GM21423 (cell line): ENCODE measurements around the gene ELOVL2.
A peak's percentile ranks its signal among the peaks of the same experiment; 100 is the strongest.
"Not testable (repeated sequence)": the region's sequence is repeated elsewhere in the genome, so short reads cannot be mapped to it uniquely, and the experiment has no call there.

ENCODE experiments used
- ATAC-seq: cut with Tn5 transposase; IDR thresholded peaks from one replicate; pipeline ENCODE4 v1.9.1; 2021; ENCODE audit warnings: mild to moderate bottlenecking, moderate library complexity; ENCODE audit not compliant: unreplicated experiment

Gene ELOVL2

GRCh38 chr6:10989587-10989986, 54.5 kb downstream of the ELOVL2 start:
- no peak for ATAC-seq

DNA sequence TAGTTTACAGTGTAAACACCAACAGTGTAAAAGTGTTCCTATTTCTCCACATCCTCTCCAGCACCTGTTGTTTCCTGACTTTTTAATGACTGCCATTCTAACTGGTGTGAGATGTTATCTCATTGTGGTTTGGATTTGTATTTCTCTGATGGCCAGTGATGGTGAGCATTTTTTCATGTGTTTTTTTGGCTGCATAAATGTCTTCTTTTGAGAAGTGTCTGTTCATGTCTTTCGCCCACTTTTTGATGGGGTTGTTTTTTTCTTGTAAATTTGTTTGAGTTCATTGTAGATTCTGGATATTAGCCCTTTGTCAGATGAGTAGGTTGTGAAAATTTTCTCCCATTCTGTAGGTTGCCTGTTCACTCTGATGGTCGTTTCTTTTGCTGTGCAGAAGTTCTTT, 59.1 kb downstream of the ELOVL2 start:
- ATAC-seq = not testable (repeated sequence)

DNA sequence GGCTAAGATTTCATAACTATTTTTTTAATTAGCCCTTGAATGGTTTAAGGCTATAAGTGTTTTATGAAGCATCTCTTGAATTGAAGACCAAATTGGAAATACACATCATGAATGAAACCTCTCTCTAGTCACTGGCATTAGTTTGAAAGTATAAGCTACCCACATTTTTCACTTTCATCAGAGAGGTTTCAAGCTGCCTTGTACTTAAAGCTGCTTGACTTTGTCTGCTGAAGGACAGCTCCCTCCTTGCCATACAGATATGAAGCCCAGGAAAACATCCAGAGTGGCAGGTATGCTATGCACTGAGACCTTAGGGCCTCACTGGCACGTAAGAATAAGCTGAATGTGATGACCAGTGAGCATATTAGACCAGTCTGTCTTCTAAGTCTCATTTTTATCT, 62.7 kb downstream of the ELOVL2 start:
- ATAC-seq = no peak

GRCh38 chr6:10979603-10980002, 64.5 kb downstream of the ELOVL2 start:
- ATAC-seq = no peak

GRCh38 chr6:10977231-10977968, 66.7 kb downstream of the ELOVL2 start:
- ATAC-seq = no peak

DNA sequence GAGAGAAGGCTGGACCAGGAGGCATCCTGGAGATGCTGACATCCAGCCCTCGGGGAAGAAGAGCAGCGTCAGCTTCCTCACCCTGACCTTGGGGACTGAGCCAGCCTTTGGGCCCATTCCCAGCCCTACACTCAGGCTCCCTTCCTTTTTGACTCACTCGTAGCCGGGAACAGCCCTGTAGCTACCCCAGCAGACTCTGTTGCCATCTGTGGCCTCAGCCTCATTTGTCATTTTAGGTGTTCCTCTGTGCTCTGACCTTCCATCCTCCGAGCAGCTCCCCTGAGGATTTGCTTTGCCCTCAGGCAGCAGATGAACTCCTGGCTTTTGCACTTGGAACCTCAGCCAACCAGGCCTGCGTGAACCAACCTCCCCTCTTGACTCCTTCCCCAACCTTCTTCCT, 67.5 kb downstream of the ELOVL2 start:
- no peak for ATAC-seq

- no peak for ATAC-seq
Measured at GRCh38 chr6:10972196-10972595, 71.9 kb downstream of the ELOVL2 start.

- ATAC-seq = no peak
Measured at GRCh38 chr6:10970731-10971130, 73.4 kb downstream of the ELOVL2 start.

GRCh38 chr6:10968776-10969175, 75.3 kb downstream of the ELOVL2 start:
- no peak for ATAC-seq

DNA sequence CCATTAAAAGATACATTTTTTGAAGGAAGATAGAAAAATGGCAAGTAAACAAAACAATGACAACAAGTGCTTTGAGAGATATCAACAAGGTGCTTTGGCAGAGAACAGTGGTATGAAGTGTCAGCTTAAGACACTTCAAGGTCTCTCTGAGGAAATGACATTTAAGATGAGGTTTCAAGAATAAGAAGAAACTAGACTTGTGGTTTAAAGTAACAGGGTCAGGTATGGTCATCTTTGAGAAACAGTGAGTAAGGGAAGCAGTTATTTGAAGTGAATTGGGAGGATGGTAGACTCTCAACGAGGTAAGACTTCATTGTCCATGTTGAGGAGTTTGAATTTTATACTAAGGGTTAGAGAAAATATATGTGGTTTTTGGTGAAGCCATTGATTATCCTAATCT, 79.4 kb downstream of the ELOVL2 start:
- ATAC-seq = peak; percentile 91

- no peak for ATAC-seq
Measured at GRCh38 chr6:10963113-10963512, 81.0 kb downstream of the ELOVL2 start.

GRCh38 chr6:10962673-10963072, 81.4 kb downstream of the ELOVL2 start:
- no peak for ATAC-seq

DNA sequence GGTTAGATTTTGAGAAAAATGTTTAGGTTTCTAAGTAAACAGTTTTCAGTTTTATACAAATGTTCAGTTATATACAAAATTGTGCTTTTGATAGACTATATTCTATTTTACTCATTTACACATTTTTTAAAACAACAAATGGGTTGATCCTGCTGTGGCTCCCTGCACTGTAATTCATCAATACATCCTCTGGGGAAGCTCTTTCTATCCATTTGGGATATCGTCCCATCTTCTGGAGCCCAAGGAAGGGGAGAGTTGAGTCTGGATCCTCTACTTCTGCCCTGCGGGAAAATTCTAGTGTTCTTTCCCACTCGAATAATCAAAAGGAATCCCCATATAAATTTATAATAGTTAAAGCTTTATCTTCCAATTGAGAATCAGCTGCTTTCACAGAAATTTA, 82.3 kb downstream of the ELOVL2 start:
- no peak for ATAC-seq

DNA sequence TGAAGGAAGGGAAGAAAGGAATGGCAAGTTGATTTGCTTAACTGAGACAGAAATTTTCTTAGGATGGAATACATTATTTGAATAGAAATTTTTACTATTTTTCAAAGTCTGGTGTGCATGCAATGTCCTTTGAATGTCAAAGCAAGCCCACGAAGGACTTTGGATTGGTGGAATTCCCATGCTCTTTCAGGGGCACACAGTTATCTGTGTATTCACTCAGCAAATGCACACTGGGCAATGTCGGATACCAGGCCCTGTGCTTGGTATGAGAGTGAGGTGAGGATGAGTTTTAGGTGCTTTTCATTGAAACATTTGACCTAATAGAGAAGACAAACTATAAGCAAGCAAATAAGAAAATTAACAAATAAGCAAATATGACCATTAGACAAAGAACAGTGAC, 83.9 kb downstream of the ELOVL2 start:
- ATAC-seq = no peak

- ATAC-seq = no peak
Measured at GRCh38 chr6:10957414-10957886, 86.7 kb downstream of the ELOVL2 start.

DNA sequence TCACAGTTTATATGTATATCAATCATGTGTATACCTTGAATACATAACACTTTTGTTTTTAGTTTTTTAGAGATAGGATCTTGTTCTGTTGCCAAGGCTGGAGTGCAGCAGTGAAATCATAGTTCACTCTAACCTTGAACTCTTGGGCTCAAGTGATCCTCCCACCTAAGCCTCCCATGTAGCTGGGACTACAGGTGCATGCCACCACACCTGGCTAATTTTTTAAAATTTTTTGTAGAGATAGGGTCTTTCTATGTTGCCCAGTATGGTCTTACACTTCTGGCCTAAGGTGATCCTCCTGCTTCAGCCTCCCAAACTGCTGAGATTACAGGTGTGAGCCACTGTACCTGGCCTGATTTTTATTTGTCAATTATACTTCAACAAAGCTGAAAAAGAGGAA, 87.3 kb downstream of the ELOVL2 start:
- ATAC-seq = no peak

DNA sequence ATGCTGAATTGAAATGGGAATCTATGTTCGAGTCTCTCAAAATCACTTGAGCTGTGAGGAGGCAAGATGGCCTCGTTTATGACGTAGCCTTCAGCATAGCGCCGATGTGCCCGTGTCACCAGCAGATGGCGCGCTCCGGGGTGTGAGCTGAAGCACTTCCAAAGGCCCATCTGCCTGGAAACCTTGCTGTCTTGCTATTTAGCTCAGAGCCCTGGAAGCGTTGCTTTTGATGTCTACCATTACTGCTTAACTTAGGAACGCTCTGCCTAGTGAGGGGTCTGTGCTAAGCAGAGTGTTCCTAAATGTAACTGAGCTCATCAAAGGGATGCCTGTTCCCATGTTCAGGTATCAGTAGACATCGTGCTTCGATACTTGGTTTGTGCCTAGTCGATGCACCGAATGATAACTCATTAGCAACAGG, 89.5 kb downstream of the ELOVL2 start:
- ATAC-seq = peak; percentile 73

DNA sequence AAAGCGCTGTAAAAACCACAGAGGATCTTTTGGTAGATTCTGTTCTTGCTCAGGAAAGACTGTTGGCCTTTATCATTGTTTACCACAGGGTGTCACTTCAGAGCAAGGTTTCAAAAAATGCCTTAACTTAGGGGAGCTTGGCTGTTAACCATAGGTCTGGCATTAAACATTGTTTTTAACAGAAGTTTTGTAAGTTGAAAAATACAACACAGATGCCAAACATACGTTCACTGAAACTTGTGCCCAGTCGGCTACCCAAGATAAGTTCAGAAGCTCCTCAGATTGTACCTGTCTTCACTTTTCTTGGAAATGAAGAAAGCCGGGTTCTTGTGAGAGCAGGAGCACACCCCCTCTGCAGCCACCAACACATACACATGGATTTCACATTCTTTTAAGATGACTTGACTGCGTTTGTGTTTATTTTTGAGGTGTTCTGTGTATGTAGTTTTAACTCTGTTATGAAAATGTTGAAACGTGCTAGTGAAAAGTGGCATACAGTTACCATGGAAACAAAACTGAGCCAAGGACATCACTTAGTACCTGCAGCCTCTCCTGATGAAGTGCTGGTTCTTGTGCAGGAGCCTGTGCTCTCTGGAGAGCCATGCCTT, 92.3 kb downstream of the ELOVL2 start:
- ATAC-seq = no peak

GRCh38 chr6:10949579-10950490, 94.3 kb downstream of the ELOVL2 start:
- no peak for ATAC-seq

GRCh38 chr6:10947966-10948365, 96.1 kb downstream of the ELOVL2 start:
- ATAC-seq = no peak

- ATAC-seq = no peak
Measured at GRCh38 chr6:10945845-10946244, 98.3 kb downstream of the ELOVL2 start.

GRCh38 chr6:10939840-10940239, 104.3 kb downstream of the ELOVL2 start:
- no peak for ATAC-seq
